Tibial nerve (tissue), 3 donors: ENCODE measurements around the gene SPATC1L.

Source experiments
- POLR2A ChIP-seq, 2 donors: fragments of 450-650 bp; IDR thresholded peaks; one replicate each; pipeline ENCODE4 v1.6.1; 2017; ENCODE audit warnings: antibody characterized with exemption in 2 of 2, mild to moderate bottlenecking in 2 of 2, moderate library complexity in 2 of 2
- TF ChIP-seq, protein P1 (sequence below), 5 experiments: fragments of 200-600 bp in 3 of 5; fragments of 450-650 bp in 2 of 5; sonication (generic) in 3 of 5; IDR thresholded peaks; one replicate each; pipeline ENCODE4 v1.5.1; 2016 to 2019; ENCODE audit warnings: antibody characterized with exemption in 5 of 5, mild to moderate bottlenecking in 3 of 5, moderate library complexity in 2 of 5

DNA sequence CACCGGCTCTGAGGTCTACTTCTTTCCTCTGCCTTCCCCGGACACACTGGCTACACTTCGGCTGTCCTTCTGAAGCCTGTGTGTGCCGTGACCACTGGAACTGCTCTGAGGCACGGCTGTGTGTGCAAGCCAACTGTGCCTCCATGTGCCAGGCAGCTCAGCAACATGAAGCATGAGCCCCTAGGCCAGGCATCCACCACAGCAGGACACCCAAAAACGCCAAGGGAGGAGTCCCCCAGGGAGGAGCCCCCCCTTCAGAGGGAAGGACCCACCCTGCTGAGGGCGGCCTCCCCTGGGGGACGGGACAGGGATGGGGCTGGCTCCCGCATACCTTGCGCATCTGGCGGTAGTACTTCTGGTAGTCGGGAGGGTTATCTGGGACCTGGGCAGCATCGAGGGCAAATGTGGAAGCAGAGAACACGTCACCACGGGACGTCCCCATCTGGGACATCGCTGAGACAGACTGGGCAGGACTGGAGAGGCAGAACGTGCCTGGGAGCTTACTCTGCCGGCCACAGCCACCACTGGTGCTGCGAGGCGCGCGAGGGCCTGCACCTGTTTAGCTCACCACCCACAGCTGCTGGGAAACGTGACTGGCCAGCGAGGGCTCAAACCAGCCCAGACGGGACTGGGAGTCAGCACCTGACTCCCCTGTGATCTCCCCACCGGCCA is 23.8 kb upstream of the SPATC1L start:
- TF ChIP-seq, protein P1, sequence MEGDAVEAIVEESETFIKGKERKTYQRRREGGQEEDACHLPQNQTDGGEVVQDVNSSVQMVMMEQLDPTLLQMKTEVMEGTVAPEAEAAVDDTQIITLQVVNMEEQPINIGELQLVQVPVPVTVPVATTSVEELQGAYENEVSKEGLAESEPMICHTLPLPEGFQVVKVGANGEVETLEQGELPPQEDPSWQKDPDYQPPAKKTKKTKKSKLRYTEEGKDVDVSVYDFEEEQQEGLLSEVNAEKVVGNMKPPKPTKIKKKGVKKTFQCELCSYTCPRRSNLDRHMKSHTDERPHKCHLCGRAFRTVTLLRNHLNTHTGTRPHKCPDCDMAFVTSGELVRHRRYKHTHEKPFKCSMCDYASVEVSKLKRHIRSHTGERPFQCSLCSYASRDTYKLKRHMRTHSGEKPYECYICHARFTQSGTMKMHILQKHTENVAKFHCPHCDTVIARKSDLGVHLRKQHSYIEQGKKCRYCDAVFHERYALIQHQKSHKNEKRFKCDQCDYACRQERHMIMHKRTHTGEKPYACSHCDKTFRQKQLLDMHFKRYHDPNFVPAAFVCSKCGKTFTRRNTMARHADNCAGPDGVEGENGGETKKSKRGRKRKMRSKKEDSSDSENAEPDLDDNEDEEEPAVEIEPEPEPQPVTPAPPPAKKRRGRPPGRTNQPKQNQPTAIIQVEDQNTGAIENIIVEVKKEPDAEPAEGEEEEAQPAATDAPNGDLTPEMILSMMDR (IDR thresholded peaks at IDR 0.05) = no peak
- TF ChIP-seq POLR2A (IDR thresholded peaks at IDR 0.05) = no peak
